DND-41 (cell line): ENCODE data around the gene FHOD1.

ENCODE experiments used
- ATAC-seq: fragments of 200-7000 bp; cut with Tn5 transposase; 3 replicates; pipeline ENCODE4 v1.9.1; 2021; ENCODE audit warnings: low read depth; ENCODE audit not compliant: insufficient read depth
- DNase-seq: peaks from one replicate; pipeline ENCODE4 v3.0.0-alpha.2; 2020
- H2AFZ ChIP-seq: 2 replicates; pipeline ENCODE4 v1.6.0; 2012; ENCODE audit warnings: low read depth, low read length
- H3K27ac ChIP-seq: 2 replicates; pipeline ENCODE4 v1.5.1; 2012; ENCODE audit warnings: low read length, inconsistent platforms
- H3K27me3 ChIP-seq: fragments of 200-600 bp; sonication (generic); 2 replicates; pipeline ENCODE4 v1.6.0; 2012; ENCODE audit warnings: low read length, mild to moderate bottlenecking, inconsistent platforms; ENCODE audit not compliant: insufficient read depth, poor library complexity
- H3K36me3 ChIP-seq: 2 replicates; pipeline ENCODE4 v1.5.1; 2012; ENCODE audit warnings: low read length, inconsistent platforms; ENCODE audit not compliant: insufficient read depth
- H3K4me1 ChIP-seq: 2 replicates; pipeline ENCODE4 v1.5.1; 2012; ENCODE audit warnings: mild to moderate bottlenecking, low read length; ENCODE audit not compliant: insufficient read depth
- H3K4me2 ChIP-seq: 2 replicates; pipeline ENCODE4 v1.6.0; 2012; ENCODE audit warnings: mild to moderate bottlenecking, moderate library complexity, low read length, inconsistent platforms; ENCODE audit not compliant: insufficient read depth
- H3K4me3 ChIP-seq, 2 experiments: fragments of 200-600 bp in 1 of 2; shearing (Covaris generic) in 1 of 2; 2 replicates each; pipeline ENCODE4 v1.5.1; 2012 to 2016; ENCODE audit warnings: inconsistent platforms in 2 of 2, low read length in 2 of 2, mild to moderate bottlenecking in 2 of 2, low read depth in 1 of 2, moderate library complexity in 1 of 2
- H3K79me2 ChIP-seq: 2 replicates; pipeline ENCODE4 v1.6.0; 2012; ENCODE audit warnings: low read length, inconsistent platforms; ENCODE audit not compliant: insufficient read depth
- H3K9ac ChIP-seq: 2 replicates; pipeline ENCODE4 v1.6.0; 2012; ENCODE audit warnings: low read depth, mild to moderate bottlenecking, inconsistent platforms, low read length, moderate library complexity
- H3K9me3 ChIP-seq: 2 replicates; pipeline ENCODE4 v1.5.1; 2012; ENCODE audit warnings: low read length, moderate library complexity, mild to moderate bottlenecking, inconsistent platforms; ENCODE audit not compliant: insufficient read depth, severe bottlenecking
- H4K20me1 ChIP-seq: 2 replicates; pipeline ENCODE4 v1.6.0; 2012; ENCODE audit warnings: low read length; ENCODE audit not compliant: insufficient read depth
- EZH2 ChIP-seq: IDR thresholded peaks from 3 replicates; pipeline ENCODE4 v1.6.1; 2012; ENCODE audit warnings: borderline replicate concordance, low read depth, mild to moderate bottlenecking, moderate library complexity, low read length, inconsistent platforms; ENCODE audit not compliant: severe bottlenecking
- TF ChIP-seq, protein P1 (sequence below): IDR thresholded peaks from 2 replicates; pipeline ENCODE4 v1.5.1; 2012; ENCODE audit warnings: borderline replicate concordance, low read length, moderate library complexity, mild to moderate bottlenecking; ENCODE audit not compliant: poor library complexity, severe bottlenecking; ENCODE audit errors: extremely low read depth

FHOD1 gene

DNA sequence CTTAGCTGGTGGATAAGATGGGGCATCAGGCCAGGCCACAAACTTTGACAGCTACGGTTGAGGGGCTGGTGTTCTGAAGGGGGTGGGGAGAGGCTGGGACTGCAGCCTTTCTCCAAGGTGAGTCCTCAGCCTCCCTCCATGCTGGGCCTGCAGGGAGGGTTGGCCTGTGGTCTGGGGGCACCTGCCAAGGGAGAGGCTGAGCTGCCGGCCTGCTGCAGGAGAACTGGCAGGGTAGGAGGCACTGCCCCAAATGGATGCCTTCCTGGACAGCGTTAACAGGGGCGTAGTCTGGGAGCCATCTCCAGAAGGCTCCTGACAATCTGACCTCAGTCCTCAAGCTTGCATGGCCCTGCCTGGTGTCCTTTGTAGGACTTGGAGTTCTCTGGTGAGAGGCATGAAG, 43.2 kb downstream of the FHOD1 start:
- TF ChIP-seq, protein P1, sequence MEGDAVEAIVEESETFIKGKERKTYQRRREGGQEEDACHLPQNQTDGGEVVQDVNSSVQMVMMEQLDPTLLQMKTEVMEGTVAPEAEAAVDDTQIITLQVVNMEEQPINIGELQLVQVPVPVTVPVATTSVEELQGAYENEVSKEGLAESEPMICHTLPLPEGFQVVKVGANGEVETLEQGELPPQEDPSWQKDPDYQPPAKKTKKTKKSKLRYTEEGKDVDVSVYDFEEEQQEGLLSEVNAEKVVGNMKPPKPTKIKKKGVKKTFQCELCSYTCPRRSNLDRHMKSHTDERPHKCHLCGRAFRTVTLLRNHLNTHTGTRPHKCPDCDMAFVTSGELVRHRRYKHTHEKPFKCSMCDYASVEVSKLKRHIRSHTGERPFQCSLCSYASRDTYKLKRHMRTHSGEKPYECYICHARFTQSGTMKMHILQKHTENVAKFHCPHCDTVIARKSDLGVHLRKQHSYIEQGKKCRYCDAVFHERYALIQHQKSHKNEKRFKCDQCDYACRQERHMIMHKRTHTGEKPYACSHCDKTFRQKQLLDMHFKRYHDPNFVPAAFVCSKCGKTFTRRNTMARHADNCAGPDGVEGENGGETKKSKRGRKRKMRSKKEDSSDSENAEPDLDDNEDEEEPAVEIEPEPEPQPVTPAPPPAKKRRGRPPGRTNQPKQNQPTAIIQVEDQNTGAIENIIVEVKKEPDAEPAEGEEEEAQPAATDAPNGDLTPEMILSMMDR: no peak
- no peak for TF ChIP-seq EZH2
- Histone ChIP-seq H4K20me1 (peaks cover 16% of the 10 kb centered on the region), H3K79me2 (no peaks in the 10 kb centered on the region), H3K4me1 (no peaks in the 10 kb centered on the region), H3K36me3 (peaks cover 53% of the 10 kb centered on the region), H3K4me2 (no peak overlapping the region), H3K27ac (no peak overlapping the region), H3K27me3 (no peaks in the 10 kb centered on the region), H2AFZ (no peak overlapping the region), H3K9me3 (no peaks in the 10 kb centered on the region), H3K9ac (no peak overlapping the region), H3K4me3 (no peak overlapping the region)
- DNase-seq (no peak), ATAC-seq (no peak)

DNA sequence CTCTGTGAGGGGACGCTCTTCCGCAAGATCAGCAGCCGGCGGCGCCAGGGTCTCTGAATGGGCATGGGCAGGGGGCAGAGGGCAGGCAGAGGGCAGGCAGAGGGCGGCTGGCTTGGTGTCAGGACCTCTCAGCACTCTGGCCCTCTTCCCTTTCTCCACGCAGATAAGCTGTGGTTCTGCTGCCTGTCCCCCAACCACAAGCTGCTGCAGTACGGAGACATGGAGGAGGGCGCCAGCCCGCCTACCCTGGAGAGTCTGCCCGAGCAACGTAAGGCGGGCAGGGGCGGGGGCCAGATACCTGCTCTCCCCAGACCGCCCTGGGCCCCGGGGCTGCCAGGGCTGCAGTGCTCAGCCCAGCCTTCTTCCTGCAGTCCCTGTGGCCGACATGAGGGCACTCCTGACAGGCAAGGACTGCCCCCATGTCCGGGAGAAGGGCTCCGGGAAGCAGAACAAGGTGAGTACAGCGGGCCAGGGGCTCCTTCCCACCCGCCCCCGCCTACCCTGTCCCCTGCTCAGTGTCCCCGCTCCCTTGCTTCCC, 44.3 kb downstream of the FHOD1 start:
- Histone ChIP-seq H3K27ac (no peak overlapping the region), H3K4me3 (no peak overlapping the region), H3K9me3 (no peaks in the 10 kb centered on the region), H3K4me2 (no peak overlapping the region), H3K27me3 (no peaks in the 10 kb centered on the region), H3K36me3 (peaks cover 63% of the 10 kb centered on the region), H3K9ac (no peak overlapping the region), H3K79me2 (no peaks in the 10 kb centered on the region), H4K20me1 (peaks cover 18% of the 10 kb centered on the region), H2AFZ (no peak overlapping the region), H3K4me1 (no peaks in the 10 kb centered on the region)
- ATAC-seq: no peak
- no peak for DNase-seq
- no peak for TF ChIP-seq EZH2
- TF ChIP-seq, protein P1: no peak

DNA sequence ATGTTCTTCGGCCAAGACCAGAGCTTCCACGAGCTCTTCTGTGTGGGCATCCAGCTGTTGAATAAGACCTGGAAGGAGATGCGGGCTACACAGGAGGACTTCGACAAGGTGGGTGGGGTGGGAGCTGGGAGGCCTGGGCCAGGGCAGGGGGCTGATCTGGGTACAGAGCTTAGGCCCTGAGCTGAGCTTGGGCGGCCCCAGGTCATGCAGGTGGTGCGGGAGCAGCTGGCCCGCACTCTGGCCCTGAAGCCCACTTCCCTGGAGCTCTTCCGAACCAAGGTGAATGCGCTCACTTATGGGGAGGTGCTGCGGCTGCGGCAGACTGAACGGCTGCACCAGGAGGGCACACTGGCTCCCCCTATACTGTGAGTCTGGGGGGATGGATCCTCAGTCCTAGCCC, 44.9 kb downstream of the FHOD1 start:
- no peak for DNase-seq
- Histone ChIP-seq H3K9me3 (no peaks in the 10 kb centered on the region), H3K79me2 (no peaks in the 10 kb centered on the region), H3K4me2 (no peak overlapping the region), H2AFZ (no peak overlapping the region), H3K27ac (no peak overlapping the region), H3K9ac (no peak overlapping the region), H3K27me3 (no peaks in the 10 kb centered on the region), H4K20me1 (peaks cover 23% of the 10 kb centered on the region), H3K4me3 (no peak overlapping the region), H3K4me1 (no peaks in the 10 kb centered on the region), H3K36me3 (peaks cover 69% of the 10 kb centered on the region)
- ATAC-seq: no peak
- TF ChIP-seq, protein P1: no peak
- no peak for TF ChIP-seq EZH2
